Adrenal gland (tissue), 5 donors: ENCODE measurements around the gene UPK2.

Source experiments
- POLR2A ChIP-seq, 2 donors: fragments of 450-650 bp; IDR thresholded peaks; one replicate each; pipeline ENCODE4 v1.6.1; 2017; ENCODE audit warnings: antibody characterized with exemption in 2 of 2, mild to moderate bottlenecking in 2 of 2, moderate library complexity in 1 of 2
- TF ChIP-seq, protein P1 (sequence below), 6 experiments: fragments of 450-650 bp in 4 of 6; fragments of 200-600 bp in 2 of 6; sonication (generic) in 1 of 6; IDR thresholded peaks; 1 replicate in 5 of 6; 2 replicates in 1 of 6; pipeline versions ENCODE4 v1.5.1 to v1.8.0; 2016 to 2021; ENCODE audit warnings: antibody characterized with exemption in 6 of 6, mild to moderate bottlenecking in 2 of 6, moderate library complexity in 1 of 6
- donor health status: DM: no; HTN: no; CAD: no.

DNA sequence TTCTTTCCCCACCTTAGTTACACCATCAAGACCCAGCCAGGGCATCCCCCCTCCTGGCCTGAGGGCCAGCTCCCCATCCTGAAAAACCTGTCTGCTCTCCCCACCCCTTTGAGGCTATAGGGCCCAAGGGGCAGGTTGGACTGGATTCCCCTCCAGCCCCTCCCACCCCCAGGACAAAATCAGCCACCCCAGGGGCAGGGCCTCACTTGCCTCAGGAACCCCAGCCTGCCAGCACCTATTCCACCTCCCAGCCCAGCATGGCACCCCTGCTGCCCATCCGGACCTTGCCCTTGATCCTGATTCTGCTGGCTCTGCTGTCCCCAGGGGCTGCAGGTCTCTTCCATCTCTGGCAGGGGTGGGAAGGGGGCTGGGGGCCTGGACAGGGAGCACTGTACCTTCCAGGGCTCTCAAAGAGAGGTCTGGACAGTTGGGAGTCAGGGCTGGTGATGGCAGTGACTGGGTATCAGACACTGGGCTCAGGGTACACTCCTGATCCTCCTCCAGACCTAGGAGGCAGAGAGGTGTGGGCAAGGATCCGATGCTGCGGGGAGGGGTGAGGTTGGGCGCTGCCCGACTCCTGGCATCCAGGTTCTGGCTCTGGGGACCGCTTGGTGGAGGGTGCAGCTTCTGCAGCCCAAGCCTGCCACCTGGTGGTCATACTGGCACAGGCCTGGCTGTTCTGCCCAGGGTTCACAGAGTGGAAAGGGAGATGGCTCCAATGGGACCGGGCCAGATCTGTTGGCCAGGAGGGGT, at the start of gene UPK2:
- TF ChIP-seq, protein P1, sequence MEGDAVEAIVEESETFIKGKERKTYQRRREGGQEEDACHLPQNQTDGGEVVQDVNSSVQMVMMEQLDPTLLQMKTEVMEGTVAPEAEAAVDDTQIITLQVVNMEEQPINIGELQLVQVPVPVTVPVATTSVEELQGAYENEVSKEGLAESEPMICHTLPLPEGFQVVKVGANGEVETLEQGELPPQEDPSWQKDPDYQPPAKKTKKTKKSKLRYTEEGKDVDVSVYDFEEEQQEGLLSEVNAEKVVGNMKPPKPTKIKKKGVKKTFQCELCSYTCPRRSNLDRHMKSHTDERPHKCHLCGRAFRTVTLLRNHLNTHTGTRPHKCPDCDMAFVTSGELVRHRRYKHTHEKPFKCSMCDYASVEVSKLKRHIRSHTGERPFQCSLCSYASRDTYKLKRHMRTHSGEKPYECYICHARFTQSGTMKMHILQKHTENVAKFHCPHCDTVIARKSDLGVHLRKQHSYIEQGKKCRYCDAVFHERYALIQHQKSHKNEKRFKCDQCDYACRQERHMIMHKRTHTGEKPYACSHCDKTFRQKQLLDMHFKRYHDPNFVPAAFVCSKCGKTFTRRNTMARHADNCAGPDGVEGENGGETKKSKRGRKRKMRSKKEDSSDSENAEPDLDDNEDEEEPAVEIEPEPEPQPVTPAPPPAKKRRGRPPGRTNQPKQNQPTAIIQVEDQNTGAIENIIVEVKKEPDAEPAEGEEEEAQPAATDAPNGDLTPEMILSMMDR (IDR thresholded peaks at IDR 0.05) = peak; percentile 91 to 99 (median 97)
- no peak for TF ChIP-seq POLR2A (IDR thresholded peaks at IDR 0.05)
